Activated CD8-positive, alpha-beta memory T cell treated with anti-CD3 and anti-CD28 coated beads, Interleukin-2, amount 50 U/mL, for 1 hour (primary cell): ENCODE measurements around the gene USP30.

Experiments
- DNase-seq: peaks from one replicate; pipeline ENCODE4 v3.0.0-alpha.2; 2020; ENCODE audit errors: extremely low read depth

Gene USP30

GRCh38 chr12:109127533-109128242 lies 75.3 kb downstream of the USP30 start:
- DNase-seq, result no peak

- DNase-seq, result no peak
These were observed 78.1 kb downstream of the USP30 start for GRCh38 chr12:109130297-109131153.

- DNase-seq, result no peak
These were observed 79.0 kb downstream of the USP30 start for GRCh38 chr12:109131154-109132050.

- DNase-seq, result no peak
These were observed 82.0 kb downstream of the USP30 start for GRCh38 chr12:109134186-109134917.

- DNase-seq, result no peak
These were observed 84.7 kb downstream of the USP30 start for GRCh38 chr12:109137055-109137454.
